Progenitor cell of endocrine pancreas (in vitro differentiated cells): ENCODE measurements around the gene WDR49. TPM values are rescaled to one million over a fixed set of nuclear protein-coding genes. Genes with fewer than 3 reads are reported as not detected.

Experiments
- DNase-seq: peaks from one replicate; pipeline ENCODE4 v3.0.0; 2021; ENCODE audit warnings: low spot score; ENCODE audit not compliant: unreplicated experiment
- H3K27ac Mint-ChIP-seq: 2 replicates; pipeline ENCODE4 v1.8.0; 2021; ENCODE audit warnings: mild to moderate bottlenecking, moderate library complexity, mixed read lengths
- H3K27me3 Mint-ChIP-seq: 2 replicates; pipeline ENCODE4 v1.8.0; 2021; ENCODE audit warnings: mixed read lengths
- H3K36me3 Mint-ChIP-seq: 2 replicates; pipeline ENCODE4 v1.8.0; 2022; ENCODE audit warnings: mixed read lengths; ENCODE audit not compliant: insufficient read depth
- H3K4me1 Mint-ChIP-seq: 2 replicates; pipeline ENCODE4 v1.8.0; 2021; ENCODE audit warnings: low read depth, mixed read lengths
- H3K4me3 Mint-ChIP-seq: 2 replicates; pipeline ENCODE4 v1.8.0; 2021; ENCODE audit warnings: low read depth, mild to moderate bottlenecking, moderate library complexity, mixed read lengths
- H3K9me3 Mint-ChIP-seq: 2 replicates; pipeline ENCODE4 v1.8.0; 2021; ENCODE audit warnings: low read depth, mixed read lengths
- CTCF ChIP-seq: fragments of 200-600 bp; sonication (generic); IDR thresholded peaks from one replicate; pipeline ENCODE4 v1.5.0; 2021; ENCODE audit warnings: antibody characterized with exemption, mild to moderate bottlenecking; ENCODE audit not compliant: unreplicated experiment
- total RNA-seq: library from RNA; stranded (reverse); gene quantifications from 2 replicates; pipeline ENCODE4 v1.2.1, GENCODE V29; 2021

Gene WDR49
- total RNA-seq, 1 donor from 2014 or later = 0.43 TPM

GRCh38 chr3:167491621-167492020, 162.1 kb downstream of the WDR49 start:
- DNase-seq = no peak
- no peaks in the 10 kb centered on the region for H3K4me1 Mint-ChIP-seq
- peaks cover 5% of the 10 kb centered on the region for H3K27me3 Mint-ChIP-seq
- H3K9me3 Mint-ChIP-seq = peaks cover 7% of the 10 kb centered on the region
- no peak overlapping the region for H3K4me3 Mint-ChIP-seq
- no peak overlapping the region for H3K27ac Mint-ChIP-seq
- no peak for TF ChIP-seq CTCF
- H3K36me3 Mint-ChIP-seq = peaks cover 2% of the 10 kb centered on the region

DNA sequence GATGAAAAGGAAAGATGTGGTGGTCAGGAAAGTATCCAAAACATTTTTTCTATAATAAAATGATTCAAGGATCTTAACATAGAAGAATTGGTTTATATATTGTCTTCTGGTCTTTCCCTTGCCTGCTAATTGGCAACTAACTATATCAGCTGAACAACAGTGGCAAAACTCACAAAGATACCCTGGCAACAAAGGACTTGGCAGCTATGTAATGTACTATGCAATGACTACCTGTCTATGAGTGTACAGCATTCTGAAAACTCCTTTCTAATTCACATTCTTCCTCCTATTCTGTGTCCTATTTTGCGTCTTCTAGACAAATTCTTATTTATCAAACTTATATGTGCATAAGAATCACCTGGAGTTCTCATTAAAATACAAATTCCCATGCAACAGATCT, 164.2 kb downstream of the WDR49 start:
- no peaks in the 10 kb centered on the region for H3K4me1 Mint-ChIP-seq
- DNase-seq = no peak
- peaks cover 5% of the 10 kb centered on the region for H3K27me3 Mint-ChIP-seq
- no peak overlapping the region for H3K4me3 Mint-ChIP-seq
- H3K36me3 Mint-ChIP-seq = peaks cover 3% of the 10 kb centered on the region
- no peak overlapping the region for H3K27ac Mint-ChIP-seq
- TF ChIP-seq CTCF = no peak
- peaks cover 9% of the 10 kb centered on the region for H3K9me3 Mint-ChIP-seq

- Mint-ChIP-seq H3K36me3 (peaks cover 3% of the 10 kb centered on the region), H3K9me3 (peaks cover 9% of the 10 kb centered on the region)
Observed at GRCh38 chr3:167487556-167487955, 166.2 kb downstream of the WDR49 start.

DNA sequence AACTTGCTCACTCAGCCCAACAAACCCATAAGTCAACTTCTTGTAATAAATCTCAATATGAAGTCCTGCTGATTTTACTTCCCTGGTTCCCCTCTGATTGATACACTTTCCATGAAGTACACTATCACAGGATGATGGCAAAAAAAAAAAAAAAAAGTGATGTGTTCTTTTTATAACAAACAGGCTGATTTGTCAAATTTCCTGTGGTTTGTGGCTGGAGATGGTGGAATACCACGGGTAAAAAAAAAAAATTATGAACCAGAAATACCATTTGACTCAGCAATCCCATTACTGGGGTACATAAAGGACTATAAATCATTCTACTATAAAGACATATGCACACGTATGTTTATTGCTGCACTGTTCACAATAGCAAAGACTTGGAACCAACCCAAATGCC, 169.2 kb downstream of the WDR49 start:
- DNase-seq = no peak
- peaks cover 9% of the 10 kb centered on the region for H3K9me3 Mint-ChIP-seq
- no peak for TF ChIP-seq CTCF
- H3K27me3 Mint-ChIP-seq = no peaks in the 10 kb centered on the region
- no peak overlapping the region for H3K27ac Mint-ChIP-seq
- no peaks in the 10 kb centered on the region for H3K4me1 Mint-ChIP-seq
- H3K36me3 Mint-ChIP-seq = peaks cover 3% of the 10 kb centered on the region
- no peak overlapping the region for H3K4me3 Mint-ChIP-seq

More at GRCh38 chr3:167487556-167487955, 166.2 kb downstream of the WDR49 start:
- Mint-ChIP-seq H3K4me1 (no peaks in the 10 kb centered on the region), H3K27me3 (peaks cover 5% of the 10 kb centered on the region), H3K4me3 (no peak overlapping the region), H3K27ac (no peak overlapping the region)
- TF ChIP-seq CTCF = no peak
- DNase-seq = no peak

GRCh38 chr3:167483708-167484475, 169.8 kb downstream of the WDR49 start:
- peaks cover 3% of the 10 kb centered on the region for H3K36me3 Mint-ChIP-seq

More at GRCh38 chr3:167483708-167484475, 169.8 kb downstream of the WDR49 start:
- Mint-ChIP-seq H3K4me1 (no peaks in the 10 kb centered on the region), H3K4me3 (no peak overlapping the region), H3K27ac (no peak overlapping the region), H3K27me3 (no peaks in the 10 kb centered on the region), H3K9me3 (peaks cover 9% of the 10 kb centered on the region)
- no peak for DNase-seq
- TF ChIP-seq CTCF = no peak
